SKM-1 treated with dmso at 0.1 percent for 144 hours (cell line): ENCODE results near the gene AICDA.
"Not testable (repeated sequence)": the region's sequence is repeated elsewhere in the genome, so short reads cannot be mapped to it uniquely, and the experiment has no call there.

Experiments
- DNase-seq: peaks from one replicate; lab custom pipeline; 2025; ENCODE audit not compliant: unreplicated experiment; lab: John Stamatoyannopoulos, UW

Gene AICDA

DNA sequence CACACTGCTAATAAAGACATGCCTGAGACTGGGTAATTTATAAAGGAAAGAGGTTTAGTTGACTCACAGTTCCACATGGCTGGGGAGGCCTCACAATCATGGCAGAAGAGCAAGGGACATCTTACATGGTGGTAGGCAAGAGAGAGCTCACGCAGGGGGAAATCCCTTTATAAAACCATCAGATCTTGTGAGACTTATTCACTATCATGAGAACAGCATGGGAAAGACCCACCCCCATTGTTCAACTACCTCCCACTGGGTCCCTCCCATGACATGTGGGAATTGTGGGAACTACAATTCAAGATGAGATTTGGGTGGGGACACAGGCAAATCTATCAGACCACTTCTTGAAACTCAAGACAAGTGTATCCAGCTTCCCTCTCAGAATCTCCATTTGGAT lies 1.2 kb upstream of the AICDA start:
- DNase-seq, result not testable (repeated sequence)

DNA sequence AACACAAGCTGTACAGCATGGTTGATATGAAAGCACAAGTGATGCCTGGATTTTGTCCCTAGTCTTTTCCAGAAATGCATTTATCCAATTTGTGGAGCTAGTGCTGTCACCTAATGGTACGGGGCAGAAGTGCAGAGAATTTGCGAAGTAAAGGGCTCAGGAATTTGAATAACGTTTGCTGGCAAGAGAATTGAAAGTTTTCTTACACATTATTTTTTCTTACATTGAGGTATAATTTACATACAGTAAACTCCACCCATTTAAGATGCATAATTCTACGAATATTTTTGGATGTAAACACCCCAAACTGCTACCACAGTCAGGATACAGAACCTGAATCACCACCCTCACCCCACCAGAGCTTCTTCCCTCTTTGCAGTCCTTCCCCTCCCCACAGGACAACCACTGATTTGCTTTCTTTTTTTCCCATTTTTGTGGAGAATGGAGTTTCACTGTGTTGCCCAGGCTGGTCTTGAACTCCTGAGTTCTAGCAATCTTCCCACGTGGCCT lies 3.5 kb downstream of the AICDA start:
- DNase-seq, result no peak

DNA sequence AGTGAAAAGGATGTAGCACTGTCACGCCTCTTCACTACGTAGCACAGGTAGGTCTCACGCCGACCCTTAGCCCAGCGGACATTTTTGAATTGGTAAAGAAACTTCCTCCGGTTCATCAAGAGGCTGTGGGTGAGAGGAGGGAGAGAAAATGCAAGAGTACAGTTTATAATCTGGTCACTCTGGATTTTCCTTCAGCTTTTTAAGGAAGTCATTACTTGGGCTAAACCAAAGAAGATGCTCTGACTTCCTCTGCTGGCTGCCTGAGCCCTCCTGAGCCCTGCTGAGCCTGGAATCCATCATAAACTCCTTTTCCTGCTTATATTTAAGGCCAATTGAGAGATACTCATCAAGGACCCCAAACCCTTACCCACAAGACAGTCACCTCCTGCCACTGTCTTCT lies 5.8 kb downstream of the AICDA start:
- no peak for DNase-seq

DNA sequence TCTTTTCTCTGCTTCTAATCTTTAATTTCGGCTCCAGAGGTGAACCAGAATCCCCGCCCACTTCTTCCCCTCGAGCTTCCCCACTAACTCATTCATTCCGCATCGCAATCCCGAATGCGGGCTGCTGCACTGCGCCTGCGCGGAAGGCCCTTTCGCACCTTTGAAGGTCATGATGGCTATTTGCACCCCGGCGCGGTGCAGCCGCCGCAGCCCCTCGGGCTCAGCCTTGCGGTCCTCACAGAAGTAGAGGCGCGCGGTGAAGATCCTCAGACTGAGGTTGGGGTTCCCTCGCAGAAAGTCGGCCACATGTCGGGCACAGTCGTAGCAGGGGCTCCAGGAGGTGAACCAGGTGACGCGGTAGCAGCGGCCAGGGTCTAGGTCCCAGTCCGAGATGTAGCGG lies 7.6 kb downstream of the AICDA start:
- no peak for DNase-seq

DNA sequence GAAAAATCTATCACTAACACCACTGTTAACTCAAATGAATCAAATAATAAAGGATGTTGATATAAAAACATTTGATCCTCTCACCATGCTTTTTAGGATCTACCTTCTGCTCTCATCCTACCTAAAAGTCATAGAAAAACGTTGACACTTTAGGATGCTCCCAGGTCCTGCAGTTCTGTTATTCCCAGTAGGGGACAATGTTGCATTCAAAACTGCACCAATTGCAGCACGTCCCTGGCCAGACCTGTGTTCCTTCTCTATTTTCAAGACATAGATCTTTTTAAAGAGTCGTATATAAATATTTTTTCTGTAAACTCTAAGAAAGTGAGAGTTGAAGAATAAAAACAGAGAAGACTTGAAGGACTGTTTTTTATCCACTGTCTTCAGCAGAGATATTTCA lies 8.8 kb downstream of the AICDA start:
- DNase-seq, result no peak

DNA sequence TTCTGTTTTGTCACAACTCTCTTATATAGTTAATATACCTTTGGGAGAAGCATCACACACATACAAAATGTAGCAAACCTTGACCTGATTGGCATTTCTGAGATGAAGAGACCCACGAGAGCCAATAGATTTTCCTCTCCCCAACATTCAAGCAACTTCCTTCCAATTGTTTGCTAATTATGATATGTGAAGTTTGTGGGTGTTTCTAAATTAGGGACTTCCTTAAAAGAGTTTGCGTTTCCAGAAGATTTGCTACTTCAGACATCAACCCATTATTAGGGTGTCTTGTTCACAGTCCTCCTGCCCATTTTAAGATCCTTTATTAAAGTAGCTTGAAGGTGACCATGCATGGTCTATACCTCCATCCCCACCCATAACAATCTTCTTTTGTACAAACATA lies 9.4 kb downstream of the AICDA start:
- DNase-seq, result no peak

DNA sequence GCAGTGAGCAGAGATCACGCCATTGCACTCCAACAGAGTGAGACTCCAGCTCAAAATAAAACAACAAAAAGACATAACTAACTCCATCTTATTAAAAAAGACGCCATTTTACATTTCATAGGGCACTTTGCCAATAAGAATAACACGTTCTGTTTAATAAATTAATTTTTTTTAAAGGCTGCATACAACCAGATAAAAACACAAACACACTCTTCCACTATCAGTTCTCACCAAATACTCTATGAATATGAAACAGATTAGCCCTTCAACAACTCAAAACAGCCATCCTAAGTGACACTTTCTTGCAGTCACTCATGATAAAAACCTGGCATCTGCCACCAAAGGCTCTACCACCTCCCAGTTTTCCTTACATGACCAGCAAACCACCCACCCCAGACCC lies 16.1 kb downstream of the AICDA start:
- no peak for DNase-seq

DNA sequence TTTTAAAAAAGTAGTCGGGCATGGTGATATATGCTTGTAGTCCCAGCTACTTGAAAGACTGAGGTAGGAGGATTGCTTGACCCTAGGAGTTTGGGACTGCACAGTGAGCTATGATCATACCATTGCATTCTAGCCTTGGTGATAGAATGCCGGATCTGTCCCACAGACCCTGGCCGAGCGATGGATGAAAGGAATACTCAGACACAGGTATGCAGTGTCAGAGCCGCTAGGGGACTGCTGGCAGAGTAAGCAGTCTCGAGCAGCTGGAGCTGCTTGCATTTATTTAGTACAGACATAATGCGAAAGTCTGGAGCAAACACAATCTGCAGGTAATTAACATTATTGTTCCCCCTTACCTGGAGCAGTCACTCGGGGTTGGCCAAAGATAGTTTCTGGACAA lies 18.6 kb downstream of the AICDA start:
- DNase-seq, result no peak

DNA sequence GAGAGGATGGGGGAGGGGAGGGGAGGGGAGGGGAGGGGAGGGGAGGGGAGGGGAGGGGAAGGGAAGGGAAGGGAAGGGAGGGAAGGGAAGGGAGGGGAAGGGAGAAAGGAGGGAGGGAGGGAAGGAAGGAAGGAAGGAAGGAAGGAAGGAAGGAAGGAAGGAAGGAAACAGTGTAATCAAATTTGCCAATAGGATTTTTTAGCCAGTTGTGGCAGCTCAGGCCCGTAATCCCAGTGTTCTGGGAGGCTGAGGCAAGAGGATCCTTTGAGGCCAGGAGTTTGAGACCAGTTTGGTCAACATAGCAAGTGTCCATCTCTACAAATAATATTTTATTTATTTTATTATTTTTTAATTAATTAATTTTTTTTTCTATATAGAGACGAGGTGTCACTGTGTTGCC lies 19.4 kb downstream of the AICDA start:
- DNase-seq, result no peak

DNA sequence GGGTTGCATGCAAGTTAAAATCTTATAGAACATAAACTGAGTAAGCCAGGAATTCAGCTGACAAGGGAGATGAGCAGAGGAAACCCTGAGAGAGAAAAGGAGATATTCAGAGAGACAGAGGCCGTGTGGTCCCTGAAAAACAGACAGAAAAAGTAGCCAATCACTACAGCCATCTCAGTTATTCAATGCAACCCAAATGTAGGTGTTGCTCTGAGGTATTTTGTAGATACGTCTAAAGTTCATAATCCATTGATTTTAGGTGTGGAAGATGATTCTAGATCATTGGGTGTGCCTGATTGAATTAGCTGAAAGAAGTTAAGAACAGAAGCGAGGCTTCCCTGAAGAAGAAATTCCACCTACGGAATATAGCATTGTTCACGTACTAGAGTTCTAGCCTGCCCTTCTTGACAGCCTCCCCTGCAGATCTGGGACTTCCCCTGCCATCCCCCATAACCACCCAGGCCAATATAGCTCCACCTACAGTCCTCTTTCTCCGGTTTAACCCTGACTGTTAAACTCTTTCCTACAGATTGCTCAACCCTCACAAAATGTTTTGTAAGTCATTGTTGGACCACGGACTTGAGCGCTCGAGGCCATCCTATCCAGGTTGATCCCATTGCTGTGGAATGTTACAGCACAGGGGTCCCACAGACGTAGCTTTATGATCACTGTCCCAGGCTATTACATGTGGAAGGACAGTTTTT lies 21.7 kb downstream of the AICDA start:
- DNase-seq, result peak; percentile 9

DNA sequence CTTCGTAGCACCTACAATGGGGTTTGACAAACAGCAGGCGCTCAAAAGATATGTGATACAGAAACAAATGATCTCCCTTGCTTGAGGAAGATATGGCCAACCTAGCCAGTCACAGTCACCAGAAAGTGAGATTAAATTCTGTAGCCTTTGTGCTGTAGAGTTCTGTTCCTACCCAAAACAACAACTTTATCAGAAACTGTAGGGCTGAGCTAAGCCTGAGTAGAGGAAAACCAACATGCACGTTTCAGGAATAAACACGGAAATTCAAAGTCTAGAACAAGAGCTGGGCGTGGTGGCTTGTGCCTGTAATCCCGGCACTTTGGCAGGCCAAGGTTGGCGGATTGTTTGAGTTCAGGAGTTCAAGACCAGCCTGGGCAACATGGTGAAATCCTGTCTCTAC lies 23.0 kb downstream of the AICDA start:
- DNase-seq, result no peak

DNA sequence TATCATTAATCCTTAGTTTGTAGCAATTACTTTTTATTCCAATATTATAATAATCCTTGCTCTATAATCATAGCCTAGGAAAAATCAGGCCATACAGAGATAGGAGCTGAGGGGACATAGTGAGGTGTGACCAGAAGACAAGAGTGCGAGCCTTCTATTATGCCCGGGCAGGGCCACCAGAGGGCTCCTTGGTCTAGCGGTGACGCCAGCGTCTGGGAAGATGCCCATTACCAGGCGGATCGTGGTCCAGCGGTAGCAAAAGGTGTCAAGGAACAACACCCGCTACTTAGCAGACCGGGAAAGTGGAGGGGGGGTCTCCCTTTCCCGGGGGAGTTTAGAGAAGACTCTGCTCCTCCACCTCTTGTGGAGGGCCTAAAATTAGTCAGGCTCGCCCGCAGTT lies 28.2 kb downstream of the AICDA start:
- DNase-seq, result not testable (repeated sequence)

DNA sequence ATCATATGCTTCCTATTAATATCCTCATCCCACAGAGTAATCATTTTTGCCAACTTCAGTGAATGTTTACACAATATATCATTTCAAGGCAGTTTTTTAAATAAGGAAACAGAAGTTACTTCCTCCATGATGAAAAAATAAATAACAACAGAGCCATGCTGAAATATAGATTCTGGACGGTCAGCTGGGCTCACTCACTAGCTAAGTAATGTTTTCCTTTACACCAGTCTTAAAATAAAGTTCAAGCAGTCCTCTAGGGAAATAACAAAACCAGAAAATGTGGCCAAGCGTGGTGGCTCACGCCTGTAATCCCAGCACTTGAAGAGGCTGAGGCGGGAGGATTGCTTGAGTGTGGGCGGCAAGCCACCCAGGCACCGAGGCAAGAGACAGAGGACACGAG lies 28.7 kb downstream of the AICDA start:
- DNase-seq, result no peak

DNA sequence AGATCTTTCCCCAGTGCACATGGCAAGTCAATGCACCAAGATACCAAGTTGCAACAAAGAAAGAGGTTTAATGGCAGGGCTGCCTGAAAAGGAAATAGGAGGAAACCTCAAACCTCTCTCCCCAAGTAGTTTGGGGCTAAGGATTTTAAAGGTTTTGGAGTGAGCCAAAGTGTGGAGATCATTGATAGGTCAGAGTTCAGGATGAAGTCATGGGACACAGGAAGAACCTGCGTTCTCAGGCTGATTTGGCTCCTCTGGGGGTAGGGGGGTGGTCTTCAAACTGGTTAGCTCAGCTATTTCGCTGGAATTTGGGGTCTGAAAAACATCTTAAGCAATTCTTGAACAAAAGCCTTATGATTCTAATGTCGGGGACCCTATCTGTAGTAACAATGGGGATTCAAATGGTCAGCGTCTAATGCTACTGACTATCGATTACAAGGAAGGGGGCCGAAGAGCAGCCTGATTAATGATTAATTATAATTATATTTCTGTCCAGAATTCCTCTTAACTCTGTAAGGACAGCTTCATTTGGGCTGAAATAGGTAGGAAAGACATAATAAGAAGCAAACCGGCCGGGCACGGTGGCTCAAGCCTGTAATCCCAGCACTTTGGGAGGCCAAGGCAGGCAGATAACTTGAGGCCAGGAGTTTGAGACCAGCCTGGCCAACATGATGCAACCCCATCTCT lies 31.4 kb downstream of the AICDA start:
- DNase-seq, result no peak

DNA sequence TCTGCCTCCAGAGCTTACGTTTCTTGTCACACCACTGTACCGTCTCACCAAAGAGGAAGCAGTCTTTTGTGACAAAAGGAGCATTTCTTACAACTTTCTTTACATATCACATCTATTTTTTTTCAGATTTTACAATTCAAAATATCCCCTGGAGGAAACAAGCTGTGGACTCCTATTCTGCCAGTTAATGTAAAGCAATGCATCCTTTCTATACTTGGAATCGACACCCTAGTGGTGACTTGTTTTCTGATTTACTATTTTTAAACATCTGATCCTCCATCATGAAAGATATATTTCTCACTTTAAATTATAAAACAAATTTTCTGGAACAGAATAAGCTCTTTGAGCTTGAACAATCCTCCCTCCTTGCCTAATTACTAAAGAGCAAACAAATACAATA lies 34.8 kb downstream of the AICDA start:
- no peak for DNase-seq

DNA sequence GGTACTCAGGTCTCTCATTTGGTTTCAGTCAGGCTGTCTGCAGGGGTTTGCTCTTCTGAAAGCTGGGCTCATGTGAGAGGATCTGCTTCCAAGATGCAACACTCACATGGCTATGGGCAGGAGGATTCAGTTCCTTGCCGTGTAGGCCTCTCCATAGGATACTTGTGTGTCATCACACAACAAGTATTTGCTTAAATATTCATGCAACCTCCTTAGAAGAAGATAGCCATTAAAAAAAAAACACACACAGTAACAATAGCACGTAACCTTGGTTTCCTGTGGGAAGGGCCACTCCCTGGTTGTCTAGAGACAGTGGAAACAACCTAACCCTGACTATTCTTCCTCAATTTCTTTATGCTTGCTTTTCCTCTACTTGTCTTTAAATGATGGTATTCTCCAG lies 40.2 kb downstream of the AICDA start:
- no peak for DNase-seq

DNA sequence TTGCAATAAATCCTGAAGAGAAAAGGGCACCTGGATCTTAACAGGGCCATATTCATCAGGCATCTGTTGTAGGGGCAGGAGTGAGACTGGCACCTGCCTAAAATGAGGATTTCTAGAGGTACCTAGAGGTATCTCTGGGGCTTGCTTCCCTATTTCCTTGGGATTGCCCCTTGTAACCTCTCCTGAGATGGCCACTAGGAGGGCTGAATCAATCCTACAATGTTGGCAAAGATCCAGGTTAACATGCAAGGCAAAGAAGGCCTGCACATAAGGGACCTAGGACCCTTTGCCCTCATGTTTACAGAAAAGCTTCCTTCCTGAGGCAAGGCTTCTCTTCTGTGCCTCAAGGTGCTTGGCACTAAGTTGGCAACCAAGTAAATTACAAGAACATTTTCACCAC lies 46.1 kb downstream of the AICDA start:
- DNase-seq, result no peak

DNA sequence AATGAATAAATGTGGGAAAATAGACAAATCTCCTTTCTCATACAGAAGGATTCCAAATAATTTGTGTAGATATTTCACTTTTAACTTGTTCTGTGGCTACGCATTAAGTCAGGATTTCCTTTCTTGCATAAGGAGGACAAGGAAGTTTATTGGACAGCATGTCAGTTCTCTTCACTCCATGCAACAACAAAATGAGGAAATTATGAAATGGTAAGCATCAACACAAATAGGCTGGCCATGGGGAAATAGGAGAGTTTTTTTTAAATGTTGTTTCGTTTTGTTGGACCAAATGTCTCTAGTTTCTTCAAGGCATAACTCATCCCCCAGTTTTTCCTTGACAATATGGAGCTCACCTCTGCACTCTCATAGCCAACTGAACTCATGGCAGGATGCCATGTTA lies 46.6 kb downstream of the AICDA start:
- DNase-seq, result not testable (repeated sequence)

DNA sequence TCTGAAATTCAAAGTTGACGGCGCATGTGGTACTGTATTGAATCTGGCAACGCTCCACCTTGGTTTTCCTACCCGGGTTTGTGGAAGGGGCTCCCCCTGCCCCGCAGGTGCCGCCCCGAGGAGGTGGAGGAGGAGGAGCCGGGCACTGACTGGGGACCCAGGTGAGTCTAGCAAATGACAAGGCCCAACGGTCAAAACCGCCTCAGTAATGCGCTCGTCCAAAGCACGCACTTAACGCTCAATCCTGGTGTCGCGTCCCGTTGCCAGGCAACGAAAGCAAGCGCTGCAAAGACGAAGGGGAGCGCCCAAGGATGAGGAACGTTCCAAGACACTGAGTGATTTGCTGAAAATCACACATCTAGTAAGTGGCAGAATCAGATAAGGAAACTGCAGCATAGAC lies 48.0 kb downstream of the AICDA start:
- DNase-seq, result no peak

DNA sequence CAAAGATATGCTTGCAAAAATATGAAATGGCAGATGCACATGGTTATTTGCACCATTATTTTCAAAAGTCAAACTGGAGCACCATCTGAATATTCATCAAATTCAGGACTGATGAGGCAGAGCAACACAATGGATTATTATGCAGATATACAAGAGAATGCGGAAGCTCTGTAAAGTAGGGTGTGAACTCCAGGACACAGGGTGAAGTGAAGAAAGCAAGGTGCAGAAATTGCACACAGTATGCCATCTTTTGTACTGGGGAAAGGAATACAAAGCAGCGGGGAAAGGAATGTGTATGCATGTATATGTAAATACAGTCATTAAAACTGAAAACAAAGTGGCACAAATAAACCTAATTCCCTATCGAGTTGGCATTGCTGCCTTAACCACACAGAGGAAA lies 49.3 kb downstream of the AICDA start:
- no peak for DNase-seq

DNA sequence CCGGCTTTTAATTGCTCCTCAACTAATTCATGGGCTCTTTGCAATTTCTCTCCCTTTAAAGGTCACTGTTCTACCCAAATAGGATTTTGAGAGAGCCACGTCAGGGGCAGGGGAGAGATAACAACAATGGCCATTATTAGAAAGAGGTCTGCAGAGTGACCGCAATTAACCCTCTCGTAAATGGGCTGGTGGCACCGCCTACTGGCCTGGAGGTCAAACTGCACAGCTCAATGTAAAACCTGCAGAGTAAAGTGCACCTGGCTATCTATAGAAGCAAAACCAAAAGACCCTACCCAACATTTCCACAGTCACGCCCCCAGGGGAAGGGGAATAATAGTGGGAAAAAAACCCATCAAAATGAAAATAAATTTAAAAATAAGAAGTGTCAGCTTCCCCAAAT lies 50.3 kb downstream of the AICDA start:
- no peak for DNase-seq

DNA sequence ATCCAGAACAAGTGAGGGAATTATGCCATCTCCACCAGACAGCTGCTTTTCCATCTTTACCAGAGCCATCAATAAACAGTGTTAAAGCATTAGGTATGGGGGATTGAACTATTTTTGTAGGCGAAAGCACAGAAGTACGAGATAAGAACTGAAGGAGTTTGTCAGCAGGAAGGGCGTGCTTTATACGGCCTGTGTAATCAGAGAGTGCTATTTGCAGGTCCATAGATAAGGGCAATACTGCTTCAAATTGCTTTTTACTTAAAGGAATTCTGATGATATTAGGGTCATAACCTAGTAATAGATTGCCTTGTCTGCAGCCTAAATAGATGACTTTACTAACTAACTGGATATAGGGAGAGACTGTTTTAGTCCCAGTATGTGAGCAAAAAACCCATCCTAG lies 51.6 kb downstream of the AICDA start:
- DNase-seq, result no peak

DNA sequence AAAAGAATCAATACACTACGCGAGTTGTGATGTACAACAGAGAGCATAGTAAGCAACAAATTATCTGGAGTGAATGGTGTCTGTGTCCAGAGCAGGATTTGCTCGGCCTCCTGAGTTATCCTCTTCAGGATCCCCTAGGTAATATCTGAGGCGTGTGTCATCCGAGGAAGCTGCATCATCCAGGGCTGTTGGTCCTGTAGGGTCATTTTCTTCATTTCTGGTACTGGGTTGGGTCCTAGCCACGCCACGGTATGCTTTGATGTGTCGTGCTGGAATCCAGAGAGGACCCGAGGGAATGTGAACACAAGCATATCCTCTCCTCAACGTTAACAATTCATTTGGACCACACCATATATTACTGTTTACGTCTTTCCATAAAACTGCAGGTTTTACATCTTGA lies 53.0 kb downstream of the AICDA start:
- no peak for DNase-seq
